ENCODE measurements around the gene MGAT4C. TPM values are rescaled to one million over a fixed set of nuclear protein-coding genes. Genes with fewer than 3 reads are reported as not detected.

Gene MGAT4C
- total RNA-seq, 2 donors from 2014 or later: under 0.01 to 3.1 TPM

DNA sequence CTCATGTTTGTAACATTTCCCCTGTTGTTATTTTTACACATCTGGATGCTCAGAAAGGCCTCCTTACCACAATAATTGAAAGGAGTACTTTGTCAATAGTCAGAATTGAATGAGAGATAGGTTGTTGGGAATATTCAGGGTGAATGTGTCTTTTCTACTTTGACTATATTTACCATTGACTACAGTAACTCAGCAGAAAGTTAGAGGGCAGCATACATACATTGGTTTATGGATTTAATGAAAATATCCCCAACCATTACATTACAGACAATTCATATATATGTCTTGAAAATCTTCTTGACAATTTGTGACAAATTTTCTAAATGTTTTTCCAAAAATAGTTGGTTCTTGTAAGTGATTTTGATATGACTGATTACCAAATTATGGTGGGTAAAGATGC lies 284.4 kb downstream of the MGAT4C start:
- Histone ChIP-seq H3K4me1 (no peaks in the 10 kb centered on the region), H3K4me3 (no peak overlapping the region), H3K27me3 (no peaks in the 10 kb centered on the region), H3K36me3 (replicated peaks in 1 of 2; ENCODE audit: insufficient read depth in 1 of 2, low read depth in 2 of 2) (no peaks in the 10 kb centered on the region), H3K27ac (no peak overlapping the region), H3K9me3 (no peaks in the 10 kb centered on the region)
- TF ChIP-seq, protein P1, sequence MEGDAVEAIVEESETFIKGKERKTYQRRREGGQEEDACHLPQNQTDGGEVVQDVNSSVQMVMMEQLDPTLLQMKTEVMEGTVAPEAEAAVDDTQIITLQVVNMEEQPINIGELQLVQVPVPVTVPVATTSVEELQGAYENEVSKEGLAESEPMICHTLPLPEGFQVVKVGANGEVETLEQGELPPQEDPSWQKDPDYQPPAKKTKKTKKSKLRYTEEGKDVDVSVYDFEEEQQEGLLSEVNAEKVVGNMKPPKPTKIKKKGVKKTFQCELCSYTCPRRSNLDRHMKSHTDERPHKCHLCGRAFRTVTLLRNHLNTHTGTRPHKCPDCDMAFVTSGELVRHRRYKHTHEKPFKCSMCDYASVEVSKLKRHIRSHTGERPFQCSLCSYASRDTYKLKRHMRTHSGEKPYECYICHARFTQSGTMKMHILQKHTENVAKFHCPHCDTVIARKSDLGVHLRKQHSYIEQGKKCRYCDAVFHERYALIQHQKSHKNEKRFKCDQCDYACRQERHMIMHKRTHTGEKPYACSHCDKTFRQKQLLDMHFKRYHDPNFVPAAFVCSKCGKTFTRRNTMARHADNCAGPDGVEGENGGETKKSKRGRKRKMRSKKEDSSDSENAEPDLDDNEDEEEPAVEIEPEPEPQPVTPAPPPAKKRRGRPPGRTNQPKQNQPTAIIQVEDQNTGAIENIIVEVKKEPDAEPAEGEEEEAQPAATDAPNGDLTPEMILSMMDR (IDR thresholded peaks at IDR 0.05): no peak
- TF ChIP-seq POLR2A (IDR thresholded peaks at IDR 0.05): no peak
- DNase-seq (no peak), ATAC-seq (no peak)
- intact Hi-C loops (cut with DNase I): no loop called here

DNA sequence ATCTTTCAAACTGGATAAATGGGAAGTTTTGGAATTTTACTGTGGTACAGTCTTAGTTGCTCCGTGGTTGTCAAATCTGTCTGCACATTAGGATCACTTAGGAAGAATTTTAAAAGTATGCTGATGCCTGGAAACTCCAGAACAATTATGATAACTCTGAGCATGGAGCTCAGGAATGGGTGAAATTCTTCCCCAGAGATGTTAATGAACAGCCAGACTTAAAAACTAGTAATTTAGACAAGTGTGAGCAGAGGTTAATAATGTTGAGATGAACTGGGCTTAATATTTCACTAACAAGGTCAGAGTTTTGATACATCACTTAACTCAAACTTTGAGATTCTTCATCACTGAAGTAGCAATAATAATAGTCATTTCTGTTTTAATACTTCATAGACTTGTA lies 287.6 kb downstream of the MGAT4C start:
- DNase-seq: no peak

DNA sequence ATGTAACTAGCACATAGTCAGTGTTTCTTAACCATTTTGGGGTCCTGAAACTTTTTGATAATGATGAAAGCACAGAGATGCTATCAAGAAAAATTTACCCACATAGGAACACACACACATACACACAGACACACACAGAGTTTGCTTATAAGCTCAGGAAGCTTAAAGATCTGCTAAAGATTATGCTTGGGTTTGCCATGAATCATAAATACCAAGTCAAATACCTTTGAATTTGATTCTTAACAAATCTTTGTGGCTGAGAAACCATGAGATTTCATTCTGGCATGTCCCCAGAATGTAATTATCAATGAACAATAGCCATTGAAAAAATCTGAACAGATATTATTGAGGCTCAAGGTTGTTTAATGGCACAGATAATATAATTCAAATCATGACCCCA lies 292.9 kb downstream of the MGAT4C start:
- DNase-seq (no peak), ATAC-seq (no peak)
- no peaks in the 10 kb centered on the region for H3K27me3 ChIP-seq
- H3K9me3 ChIP-seq: no peaks in the 10 kb centered on the region
- H3K27ac ChIP-seq: no peak overlapping the region
- H3K4me3 ChIP-seq: no peak overlapping the region
- no peak for TF ChIP-seq POLR2A (IDR thresholded peaks at IDR 0.05)
- TF ChIP-seq, protein P1 (IDR thresholded peaks at IDR 0.05): no peak
- no peaks in the 10 kb centered on the region for H3K36me3 ChIP-seq (replicated peaks in 1 of 2; ENCODE audit: insufficient read depth in 1 of 2, low read depth in 2 of 2)
- intact Hi-C loops (cut with DNase I): no loop called here
- no peaks in the 10 kb centered on the region for H3K4me1 ChIP-seq

More for the DNA sequence above, 287.6 kb downstream of the MGAT4C start:
- no peak for ATAC-seq
- TF ChIP-seq, protein P1 (IDR thresholded peaks at IDR 0.05): no peak
- no peak for TF ChIP-seq POLR2A (IDR thresholded peaks at IDR 0.05)
- WGBS, 2 donors: 24 to 26% methylated on average over 1 of the region's 1 CpG
- Histone ChIP-seq H3K36me3 (replicated peaks in 1 of 2; ENCODE audit: insufficient read depth in 1 of 2, low read depth in 2 of 2) (no peaks in the 10 kb centered on the region), H3K9me3 (no peaks in the 10 kb centered on the region), H3K27ac (no peak overlapping the region), H3K4me3 (no peak overlapping the region), H3K4me1 (no peaks in the 10 kb centered on the region), H3K27me3 (no peaks in the 10 kb centered on the region)
- intact Hi-C loops (cut with DNase I): no loop called here

DNA sequence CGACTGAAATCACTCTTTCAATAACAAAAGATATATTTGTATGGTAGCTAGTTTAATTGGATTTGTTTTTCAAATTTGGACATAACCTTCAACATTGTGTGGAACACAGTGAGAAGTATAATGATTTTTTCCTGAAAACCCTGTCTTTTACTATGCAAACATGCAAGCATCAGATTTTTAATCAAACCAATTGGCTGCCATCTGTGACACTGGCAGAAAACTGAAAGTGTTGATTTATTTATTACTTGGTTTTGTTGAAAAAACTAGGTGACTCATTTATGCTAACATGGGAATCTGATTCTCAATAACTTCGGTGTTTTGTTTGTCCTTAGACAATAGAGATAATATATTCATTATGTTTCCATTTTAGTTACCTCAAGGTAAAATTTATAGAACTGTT lies 300.1 kb downstream of the MGAT4C start:
- no peaks in the 10 kb centered on the region for H3K36me3 ChIP-seq (replicated peaks in 1 of 2; ENCODE audit: insufficient read depth in 1 of 2, low read depth in 2 of 2)
- ATAC-seq: no peak
- TF ChIP-seq, protein P1 (IDR thresholded peaks at IDR 0.05): no peak
- TF ChIP-seq POLR2A (IDR thresholded peaks at IDR 0.05): no peak
- no peaks in the 10 kb centered on the region for H3K4me1 ChIP-seq
- no peaks in the 10 kb centered on the region for H3K9me3 ChIP-seq
- intact Hi-C loops (cut with DNase I): no loop called here
- H3K4me3 ChIP-seq: no peak overlapping the region
- WGBS, 2 donors: 15 to 18% methylated on average over 2 of the region's 2 CpGs
- no peaks in the 10 kb centered on the region for H3K27me3 ChIP-seq
- no peak overlapping the region for H3K27ac ChIP-seq
- DNase-seq: no peak

DNA sequence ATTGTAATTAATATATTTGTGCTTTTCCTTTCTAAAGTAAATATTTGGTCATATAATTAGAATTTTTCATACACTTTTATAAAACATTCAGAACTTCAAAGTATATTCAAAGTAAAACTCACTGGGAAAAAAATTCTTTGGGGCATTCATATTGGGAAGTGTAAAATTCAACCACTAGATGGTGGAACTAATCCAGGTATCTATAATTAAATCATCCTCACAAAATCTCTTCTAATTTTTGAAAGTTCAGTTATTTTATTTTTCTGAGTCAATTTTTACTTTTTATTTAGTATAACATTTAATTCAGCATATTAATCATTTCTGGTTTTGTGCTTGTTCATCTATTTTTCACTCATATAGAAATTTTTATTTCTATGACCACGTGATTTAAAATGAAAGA lies 301.1 kb downstream of the MGAT4C start:
- 67 to 75% methylated on average over 1 of the region's 1 CpG for WGBS, 2 donors
- intact Hi-C loops (cut with DNase I): no loop called here
- ATAC-seq: no peak

More for the DNA sequence above, 301.1 kb downstream of the MGAT4C start:
- TF ChIP-seq POLR2A (IDR thresholded peaks at IDR 0.05): no peak
- TF ChIP-seq, protein P1 (IDR thresholded peaks at IDR 0.05): peak in 4 of 7 experiments; percentile 5 to 30 (median 18)
- no peaks in the 10 kb centered on the region for H3K36me3 ChIP-seq (replicated peaks in 1 of 2; ENCODE audit: insufficient read depth in 1 of 2, low read depth in 2 of 2)
- H3K27me3 ChIP-seq: no peaks in the 10 kb centered on the region
- H3K9me3 ChIP-seq: no peaks in the 10 kb centered on the region
- H3K4me1 ChIP-seq: no peaks in the 10 kb centered on the region
- H3K4me3 ChIP-seq: no peak overlapping the region
- DNase-seq: no peak
- H3K27ac ChIP-seq: no peak overlapping the region
